Stimulated activated naive B cell treated with anti-CD40 and anti-IgM and Interleukin-4, amounts not matched to agents 10 μg/mL and 1 μg/mL and 100 μg/mL, for 72 hours (primary cell): ENCODE results near the gene CBLIF.
"Not testable (repeated sequence)": the region's sequence is repeated elsewhere in the genome, so short reads cannot be mapped to it uniquely, and the experiment has no call there.

Source experiments
- ATAC-seq, 2 donors: fragments of 150-1000 bp; cut with Tn5 transposase; replicated peaks; 2 replicates each; pipeline ENCODE4 v1.10.0; 2021; ENCODE audit warnings: moderate library complexity in 1 of 2
- DNase-seq: peaks from one replicate; pipeline ENCODE4 v3.0.0; 2021
- H3K27ac Mint-ChIP-seq: one replicate; pipeline ENCODE4 v1.8.0; 2022; ENCODE audit warnings: mild to moderate bottlenecking, mixed read lengths
- H3K27me3 Mint-ChIP-seq, 2 donors: one replicate each; pipeline ENCODE4 v1.8.0; 2022; ENCODE audit warnings: mixed read lengths in 2 of 2
- H3K36me3 Mint-ChIP-seq, 2 donors: one replicate each; pipeline ENCODE4 v1.8.0; 2022; ENCODE audit warnings: mixed read lengths in 2 of 2, mild to moderate bottlenecking in 1 of 2
- H3K4me1 Mint-ChIP-seq, 2 donors: one replicate each; pipeline ENCODE4 v1.8.0; 2022; ENCODE audit warnings: mixed read lengths in 2 of 2, mild to moderate bottlenecking in 1 of 2
- H3K4me3 Mint-ChIP-seq, 2 donors: one replicate each; pipeline ENCODE4 v1.8.0; 2022; ENCODE audit warnings: mild to moderate bottlenecking in 2 of 2, mixed read lengths in 2 of 2, moderate library complexity in 1 of 2
- H3K9me3 Mint-ChIP-seq, 2 donors: one replicate each; pipeline ENCODE4 v1.8.0; 2022; ENCODE audit warnings: mixed read lengths in 2 of 2, mild to moderate bottlenecking in 1 of 2

Gene CBLIF

GRCh38 chr11:59822989-59823566 is 22.2 kb downstream of the CBLIF start:
- Mint-ChIP-seq H3K4me1 (peaks cover 10 to 16% of the 10 kb centered on the region in 2 donors), H3K4me3 (no peak overlapping the region), H3K27ac (no peak overlapping the region), H3K36me3 (no peaks in the 10 kb centered on the region), H3K9me3 (no peaks in the 10 kb centered on the region), H3K27me3 (no peaks in the 10 kb centered on the region)
- peak; percentile 13 for DNase-seq
- ATAC-seq: peak; percentile 78 to 85

GRCh38 chr11:59818572-59818971 is 26.7 kb downstream of the CBLIF start:
- DNase-seq: no peak
- no peak overlapping the region for H3K4me3 Mint-ChIP-seq
- no peaks in the 10 kb centered on the region for H3K9me3 Mint-ChIP-seq
- no peak for ATAC-seq
- H3K27me3 Mint-ChIP-seq: no peaks in the 10 kb centered on the region
- H3K4me1 Mint-ChIP-seq: peaks cover 17 to 23% of the 10 kb centered on the region in 2 donors
- no peaks in the 10 kb centered on the region for H3K36me3 Mint-ChIP-seq
- H3K27ac Mint-ChIP-seq: no peak overlapping the region

GRCh38 chr11:59816434-59816833 is 28.9 kb downstream of the CBLIF start:
- H3K4me3 Mint-ChIP-seq, ATAC-seq, H3K27me3 Mint-ChIP-seq, H3K36me3 Mint-ChIP-seq, H3K9me3 Mint-ChIP-seq, DNase-seq, H3K27ac Mint-ChIP-seq: not testable (repeated sequence)
- H3K4me1 Mint-ChIP-seq: peaks cover 15 to 16% of the 10 kb centered on the region in 2 donors

GRCh38 chr11:59815754-59816153 is 29.5 kb downstream of the CBLIF start:
- Mint-ChIP-seq H3K9me3 (no peaks in the 10 kb centered on the region), H3K4me1 (peaks cover 20 to 22% of the 10 kb centered on the region in 2 donors), H3K27me3 (no peaks in the 10 kb centered on the region), H3K36me3 (peaks cover 0 to 3% of the 10 kb centered on the region in 2 donors), H3K4me3 (no peak overlapping the region), H3K27ac (no peak overlapping the region)
- ATAC-seq (no peak), DNase-seq (no peak)

GRCh38 chr11:59814021-59814420 is 31.3 kb downstream of the CBLIF start:
- DNase-seq (no peak), ATAC-seq (no peak)
- Mint-ChIP-seq H3K27ac (no peak overlapping the region), H3K4me3 (peak overlapping the region; percentile 6 to 43), H3K36me3 (peaks cover 0 to 3% of the 10 kb centered on the region in 2 donors), H3K27me3 (no peaks in the 10 kb centered on the region), H3K9me3 (no peaks in the 10 kb centered on the region), H3K4me1 (peaks cover 20 to 31% of the 10 kb centered on the region in 2 donors)

- Mint-ChIP-seq H3K9me3 (no peaks in the 10 kb centered on the region), H3K27ac (no peak overlapping the region), H3K4me1 (peaks cover 15 to 25% of the 10 kb centered on the region in 2 donors), H3K27me3 (no peaks in the 10 kb centered on the region), H3K36me3 (peaks cover 0 to 6% of the 10 kb centered on the region in 2 donors), H3K4me3 (peak overlapping the region in 1 of 2 donors; percentile 4)
- ATAC-seq: no peak
- DNase-seq: no peak
Measured at GRCh38 chr11:59813364-59813763, 31.9 kb downstream of the CBLIF start.

GRCh38 chr11:59812220-59812619 is 33.1 kb downstream of the CBLIF start:
- Mint-ChIP-seq H3K4me1 (peaks cover 15 to 24% of the 10 kb centered on the region in 2 donors), H3K4me3 (no peak overlapping the region), H3K9me3 (no peaks in the 10 kb centered on the region), H3K36me3 (peaks cover 0 to 6% of the 10 kb centered on the region in 2 donors), H3K27ac (no peak overlapping the region), H3K27me3 (no peaks in the 10 kb centered on the region)
- DNase-seq: no peak
- ATAC-seq: no peak

GRCh38 chr11:59810911-59811259 is 34.4 kb downstream of the CBLIF start:
- Mint-ChIP-seq H3K27ac (peak overlapping the region; percentile 95), H3K9me3 (no peaks in the 10 kb centered on the region), H3K27me3 (no peaks in the 10 kb centered on the region), H3K4me3 (peak overlapping the region; percentile 92 to 97), H3K36me3 (peaks cover 8 to 16% of the 10 kb centered on the region in 2 donors), H3K4me1 (peaks cover 8 to 17% of the 10 kb centered on the region in 2 donors)
- ATAC-seq: no peak
- DNase-seq: no peak

- peak; percentile 99 for ATAC-seq
- Mint-ChIP-seq H3K4me1 (peaks cover 8 to 17% of the 10 kb centered on the region in 2 donors), H3K4me3 (peak within 1 kb of the TSS; percentile 92 to 97), H3K27ac (peak within 1 kb of the TSS; percentile 95), H3K36me3 (peaks cover 8 to 16% of the 10 kb centered on the region in 2 donors), H3K27me3 (no peaks in the 10 kb centered on the region), H3K9me3 (no peaks in the 10 kb centered on the region)
- peak; percentile 84 for DNase-seq
Measured at GRCh38 chr11:59810189-59810910, 34.9 kb downstream of the CBLIF start, which contains the start of gene MRPL16. MRPL16 (minus strand) TSS chr11:59810778; CDS start chr11:59810658, 120 bp downstream.

GRCh38 chr11:59807047-59807610 is 38.2 kb downstream of the CBLIF start:
- Mint-ChIP-seq H3K4me3 (no peak overlapping the region), H3K9me3 (no peaks in the 10 kb centered on the region), H3K4me1 (peaks cover 6 to 17% of the 10 kb centered on the region in 2 donors), H3K27ac (no peak overlapping the region), H3K27me3 (no peaks in the 10 kb centered on the region), H3K36me3 (peaks cover 8 to 23% of the 10 kb centered on the region in 2 donors)
- DNase-seq: no peak
- ATAC-seq: no peak

- H3K27me3 Mint-ChIP-seq: no peaks in the 10 kb centered on the region
- no peak overlapping the region for H3K4me3 Mint-ChIP-seq
- DNase-seq (no peak), ATAC-seq (no peak)
- no peaks in the 10 kb centered on the region for H3K9me3 Mint-ChIP-seq
- no peaks in the 10 kb centered on the region for H3K4me1 Mint-ChIP-seq
- H3K36me3 Mint-ChIP-seq: peaks cover 8 to 33% of the 10 kb centered on the region in 2 donors
- no peak overlapping the region for H3K27ac Mint-ChIP-seq
Measured at GRCh38 chr11:59804061-59804460, 41.2 kb downstream of the CBLIF start.

- Mint-ChIP-seq H3K4me1 (no peaks in the 10 kb centered on the region), H3K27me3 (no peaks in the 10 kb centered on the region), H3K4me3 (no peak overlapping the region), H3K9me3 (no peaks in the 10 kb centered on the region), H3K27ac (no peak overlapping the region), H3K36me3 (peaks cover 8 to 30% of the 10 kb centered on the region in 2 donors)
- peak; percentile 15 for DNase-seq
- ATAC-seq: peak; percentile 64 to 69
Measured at GRCh38 chr11:59802639-59803176, 42.6 kb downstream of the CBLIF start.

GRCh38 chr11:59801981-59802638 is 43.2 kb downstream of the CBLIF start:
- Mint-ChIP-seq H3K4me1 (no peaks in the 10 kb centered on the region), H3K36me3 (peaks cover 8 to 35% of the 10 kb centered on the region in 2 donors), H3K4me3 (no peak overlapping the region), H3K9me3 (no peaks in the 10 kb centered on the region), H3K27ac (no peak overlapping the region), H3K27me3 (no peaks in the 10 kb centered on the region)
- no peak for DNase-seq
- peak in 1 of 2 donors; percentile 16 for ATAC-seq

- Mint-ChIP-seq H3K27me3 (no peaks in the 10 kb centered on the region), H3K4me3 (no peak overlapping the region), H3K9me3 (no peaks in the 10 kb centered on the region), H3K4me1 (no peaks in the 10 kb centered on the region), H3K36me3 (peaks cover under 1 to 28% of the 10 kb centered on the region in 2 donors), H3K27ac (no peak overlapping the region)
- ATAC-seq: no peak
- DNase-seq: no peak
Measured at GRCh38 chr11:59801160-59801706, 44.1 kb downstream of the CBLIF start.
